OCI-LY7 (cell line): Measurements from ENCODE around the gene SLC41A1. TPM values are rescaled to one million over a fixed set of nuclear protein-coding genes. Genes with fewer than 3 reads are reported as not detected.

Source experiments
- BruUV-seq: library from RNA; stranded (reverse); fragments of 400-500 nt; replicated peaks from 2 replicates; lab custom pipeline; 2021; lab: Mats Ljungman, UMichigan
- CTCF ChIA-PET: fragments of 300-600 bp; sonication (Branson Sonifier 250); formaldehyde crosslinking; loops from one replicate; lab custom pipeline; 2022; ENCODE audit warnings: antibody characterized with exemption; ENCODE audit not compliant: unreplicated experiment; lab: Charles Lee
- POLR2A ChIA-PET: fragments of 300-600 bp; sonication (Branson Sonifier 250); formaldehyde crosslinking; loops from one replicate; lab custom pipeline; 2022; ENCODE audit warnings: antibody characterized with exemption; lab: Charles Lee
- DNase-seq: peaks from one replicate; pipeline ENCODE4 v3.0.0-alpha.2; 2015; ENCODE audit warnings: low spot score
- H2AFZ ChIP-seq: fragments of 200-600 bp; sonication (generic), shearing (Covaris generic); 2 replicates; pipeline ENCODE4 v1.6.1; 2014; ENCODE audit warnings: mild to moderate bottlenecking, antibody characterized with exemption, low read length, moderate library complexity
- H3K27ac ChIP-seq: fragments of 200-600 bp; sonication (generic); 2 replicates; pipeline ENCODE4 v1.5.1; 2014; ENCODE audit warnings: mixed run types, low read depth, mild to moderate bottlenecking, moderate library complexity, low read length, inconsistent platforms; ENCODE audit not compliant: poor library complexity, severe bottlenecking
- H3K36me3 ChIP-seq: fragments of 200-600 bp; sonication (generic); 2 replicates; pipeline ENCODE4 v1.6.1; 2014; ENCODE audit warnings: mild to moderate bottlenecking, antibody characterized with exemption, low read length, moderate library complexity, mixed read lengths; ENCODE audit not compliant: insufficient read depth
- H3K4me1 ChIP-seq: fragments of 200-600 bp; sonication (generic); 2 replicates; pipeline ENCODE4 v1.5.1; 2014; ENCODE audit warnings: mild to moderate bottlenecking, low read length; ENCODE audit not compliant: insufficient read depth, poor library complexity, severe bottlenecking
- H3K4me2 ChIP-seq: fragments of 200-600 bp; sonication (generic); 2 replicates; pipeline ENCODE4 v1.6.1; 2014; ENCODE audit warnings: mild to moderate bottlenecking, low read length
- H3K4me3 ChIP-seq: fragments of 200-600 bp; sonication (generic); 2 replicates; pipeline ENCODE4 v1.5.1; 2014; ENCODE audit warnings: mild to moderate bottlenecking, low read depth, low read length; ENCODE audit not compliant: poor library complexity, severe bottlenecking
- H3K79me2 ChIP-seq: fragments of 200-600 bp; sonication (generic); 2 replicates; pipeline ENCODE4 v1.6.1; 2016; ENCODE audit warnings: low read depth, mild to moderate bottlenecking, low read length, moderate library complexity, mixed read lengths; ENCODE audit not compliant: insufficient read depth
- H3K9me2 ChIP-seq: fragments of 200-600 bp; sonication (generic); 2 replicates; pipeline ENCODE4 v1.6.1; 2016; ENCODE audit warnings: mild to moderate bottlenecking, low read length, mixed read lengths; ENCODE audit not compliant: insufficient read depth
- H3K9me3 ChIP-seq: fragments of 200-600 bp; sonication (generic); 2 replicates; pipeline ENCODE4 v1.6.1; 2014; ENCODE audit warnings: mild to moderate bottlenecking, mixed run types, low read length, mixed read lengths
- H4K20me1 ChIP-seq: fragments of 200-600 bp; sonication (generic); 2 replicates; pipeline ENCODE4 v1.6.1; 2014; ENCODE audit warnings: mild to moderate bottlenecking, antibody characterized with exemption, low read length, moderate library complexity, mixed read lengths; ENCODE audit not compliant: insufficient read depth
- CTCF ChIP-seq: fragments of 200-600 bp; sonication (generic); conservative IDR thresholded peaks from 2 replicates; pipeline ENCODE4 v1.5.1; 2014; ENCODE audit warnings: mild to moderate bottlenecking, antibody characterized with exemption, low read length, moderate library complexity, mixed read lengths
- EZH2phosphoT487 ChIP-seq: fragments of 200-600 bp; sonication (generic); IDR thresholded peaks from 2 replicates; pipeline ENCODE4 v1.6.1; 2018; ENCODE audit warnings: low read depth, borderline replicate concordance, mild to moderate bottlenecking, mixed run types, antibody characterized with exemption, low read length, moderate library complexity, mixed read lengths
- intact Hi-C: fragments of 100-400 bp; cut with micrococcal nuclease; formaldehyde crosslinking; loops from one replicate; pipeline ENCODE4 v1.10.0; 2022; ENCODE audit not compliant: unreplicated experiment
- total RNA-seq, 2 experiments: library from RNA; depleted of rRNA in 1 of 2; stranded (reverse); fragments of >200 nt in 1 of 2; shearing (Covaris generic) in 1 of 2; gene quantifications; 2 replicates each; pipeline ENCODE4 v1.2.3, GENCODE V29; 2014 to 2022

The SLC41A1 gene
- total RNA-seq, 2 experiments from 2014 or later: 3.2 to 8.2 TPM

GRCh38 chr1:205798577-205798976 lies 14.4 kb downstream of the SLC41A1 start:
- Histone ChIP-seq H3K9me2 (no peaks in the 10 kb centered on the region), H3K4me1 (peaks cover 15% of the 10 kb centered on the region), H3K36me3 (no peaks in the 10 kb centered on the region), H3K79me2 (no peaks in the 10 kb centered on the region), H3K27ac (no peak overlapping the region), H2AFZ (no peak overlapping the region), H4K20me1 (no peaks in the 10 kb centered on the region), H3K4me3 (no peak overlapping the region), H3K9me3 (no peaks in the 10 kb centered on the region), H3K4me2 (no peak overlapping the region)
- ChIA-PET POLR2A (no interaction called here), CTCF (no interaction called here)
- BruUV-seq: no TSS peak
- DNase-seq: no peak
- TF ChIP-seq EZH2phosphoT487: no peak
- no peak for TF ChIP-seq CTCF
- intact Hi-C loops: no loop called here

- no peak overlapping the region for H2AFZ ChIP-seq
These were observed 15.8 kb downstream of the SLC41A1 start for GRCh38 chr1:205797168-205797567.

More at GRCh38 chr1:205797168-205797567, 15.8 kb downstream of the SLC41A1 start:
- Histone ChIP-seq H3K9me2 (no peaks in the 10 kb centered on the region), H3K4me2 (no peak overlapping the region), H3K79me2 (no peaks in the 10 kb centered on the region), H3K27ac (no peak overlapping the region), H4K20me1 (no peaks in the 10 kb centered on the region), H3K4me1 (peaks cover 18% of the 10 kb centered on the region), H3K36me3 (no peaks in the 10 kb centered on the region), H3K9me3 (no peaks in the 10 kb centered on the region), H3K4me3 (no peak overlapping the region)
- no TSS peak for BruUV-seq
- CTCF ChIA-PET: no interaction called here
- intact Hi-C loops: no loop called here
- POLR2A ChIA-PET: interaction anchor here (0.6 to 1.4 kb wide), 2 partner anchors 46 to 152 kb away, joined by 4 read pairs; no protein-coding TSS in a partner anchor
- no peak for DNase-seq
- TF ChIP-seq CTCF (no peak), EZH2phosphoT487 (no peak)
